Measurements from ENCODE around the gene CEP164. TPM values are rescaled to one million over a fixed set of nuclear protein-coding genes. Genes with fewer than 3 reads are reported as not detected.

Gene CEP164
- polyA plus RNA-seq, 3 donors = 4.3 to 32.1 (median 8.0) TPM

GRCh38 chr11:117435326-117435725 is 107.7 kb downstream of the CEP164 start:
- Histone ChIP-seq H3K9me3 (replicated peaks in 1 of 2; ENCODE audit: control insufficient read depth in 1 of 2, insufficient read depth in 1 of 2, low read length in 2 of 2) (no peaks in the 10 kb centered on the region), H3K4me1 (ENCODE audit: control insufficient read depth in 1 of 2, insufficient read depth in 2 of 2, low read length in 2 of 2) (no peaks in the 10 kb centered on the region), H3K4me2 (replicated peaks; ENCODE audit: extremely low read depth, low read length, poor library complexity, severe bottlenecking) (no peak overlapping the region), H2AFZ (ENCODE audit: insufficient read depth, low read depth, low read length, poor library complexity, severe bottlenecking) (no peak overlapping the region), H3K79me2 (ENCODE audit: insufficient read depth, low read length) (no peaks in the 10 kb centered on the region), H3K4me3 (replicated peaks in 1 of 3; ENCODE audit: low read depth in 2 of 3, low read length in 3 of 3) (no peak overlapping the region), H4K20me1 (ENCODE audit: insufficient read depth, low read length) (no peaks in the 10 kb centered on the region), H3K36me3 (replicated peaks in 1 of 2; ENCODE audit: control insufficient read depth in 1 of 2, insufficient read depth in 2 of 2, low read length in 2 of 2) (no peaks in the 10 kb centered on the region), H3K27ac (ENCODE audit: low read depth in 1 of 2, low read length in 2 of 2) (no peak overlapping the region), H3K27me3 (ENCODE audit: control insufficient read depth in 2 of 2, insufficient read depth in 2 of 2, low read length in 2 of 2) (no peaks in the 10 kb centered on the region), H3K9ac (ENCODE audit: insufficient read depth, low read length, poor library complexity, severe bottlenecking) (no peak overlapping the region)
- 0% methylated on average over 1 of the region's 6 CpGs for WGBS (ENCODE audit: insufficient coverage)
- Mint-ChIP-seq H3K9me3 (no peaks in the 10 kb centered on the region), H3K36me3 (no peaks in the 10 kb centered on the region), H3K4me3 (no peak overlapping the region), H3K27me3 (ENCODE audit: low read depth in 3 of 3) (peaks cover 4 to 11% (median 6%) of the 10 kb centered on the region in 3 donors), H3K4me1 (peaks cover 2% of the 10 kb centered on the region), H3K27ac (no peak overlapping the region)
- TF ChIP-seq CTCF (IDR thresholded peaks at IDR 0.05) = no peak
- DNase-seq = no peak
- intact Hi-C loops (cut with micrococcal nuclease) = no loop called here

- Mint-ChIP-seq H3K27ac (peak overlapping the region in 1 of 7 donors; percentile 2), H3K4me1 (peaks cover 2% of the 10 kb centered on the region), H3K27me3 (ENCODE audit: low read depth in 3 of 3) (peaks cover 4 to 9% (median 6%) of the 10 kb centered on the region in 3 donors), H3K4me3 (no peak overlapping the region), H3K36me3 (no peaks in the 10 kb centered on the region), H3K9me3 (peaks cover 0 to 1% (median 0%) of the 10 kb centered on the region in 7 donors)
- Histone ChIP-seq H3K9ac (ENCODE audit: insufficient read depth, low read length, poor library complexity, severe bottlenecking) (no peak overlapping the region), H3K79me2 (ENCODE audit: insufficient read depth, low read length) (no peaks in the 10 kb centered on the region), H4K20me1 (ENCODE audit: insufficient read depth, low read length) (no peaks in the 10 kb centered on the region), H3K4me2 (replicated peaks; ENCODE audit: extremely low read depth, low read length, poor library complexity, severe bottlenecking) (no peak overlapping the region), H2AFZ (ENCODE audit: insufficient read depth, low read depth, low read length, poor library complexity, severe bottlenecking) (no peak overlapping the region), H3K9me3 (replicated peaks in 1 of 2; ENCODE audit: control insufficient read depth in 1 of 2, insufficient read depth in 1 of 2, low read length in 2 of 2) (no peaks in the 10 kb centered on the region), H3K4me1 (ENCODE audit: control insufficient read depth in 1 of 2, insufficient read depth in 2 of 2, low read length in 2 of 2) (no peaks in the 10 kb centered on the region), H3K4me3 (replicated peaks in 1 of 3; ENCODE audit: low read depth in 2 of 3, low read length in 3 of 3) (no peak overlapping the region), H3K36me3 (replicated peaks in 1 of 2; ENCODE audit: control insufficient read depth in 1 of 2, insufficient read depth in 2 of 2, low read length in 2 of 2) (no peaks in the 10 kb centered on the region), H3K27me3 (ENCODE audit: control insufficient read depth in 2 of 2, insufficient read depth in 2 of 2, low read length in 2 of 2) (no peaks in the 10 kb centered on the region), H3K27ac (ENCODE audit: low read depth in 1 of 2, low read length in 2 of 2) (no peak overlapping the region)
- 93% methylated on average over 19 of the region's 23 CpGs for WGBS (ENCODE audit: insufficient coverage)
- intact Hi-C loops (cut with micrococcal nuclease) = no loop called here
- TF ChIP-seq CTCF (IDR thresholded peaks at IDR 0.05) = no peak
- DNase-seq = no peak
Measured at GRCh38 chr11:117437041-117437790, 109.6 kb downstream of the CEP164 start.
